HCT116 (cell line): ENCODE data around the gene NRBP1. TPM values are rescaled to one million over a fixed set of nuclear protein-coding genes. Genes with fewer than 3 reads are reported as not detected.

Source experiments
- ATAC-seq: fragments of 200-7000 bp; cut with Tn5 transposase; 2 replicates; pipeline ENCODE4 v1.9.1; 2020; ENCODE audit warnings: mild to moderate bottlenecking, moderate library complexity
- BruUV-seq: library from RNA; stranded (reverse); fragments of 400-500 nt; replicated peaks from 2 replicates; lab custom pipeline; 2021; lab: Mats Ljungman, UMichigan
- CTCF ChIA-PET: fragments of 300-600 bp; sonication (Branson Sonifier 250); formaldehyde crosslinking; loops from one replicate; lab custom pipeline; 2021; ENCODE audit warnings: antibody characterized with exemption; lab: Charles Lee
- POLR2A ChIA-PET: fragments of 300-600, 350-600 bp; sonication (Branson Sonifier 250); formaldehyde crosslinking; loops from one replicate; lab custom pipeline; 2021; ENCODE audit warnings: antibody characterized with exemption; lab: Charles Lee
- RAD21 ChIA-PET, 2 experiments: fragments of 300-600 bp; sonication (Branson Sonifier 250); formaldehyde crosslinking; loops; one replicate each; lab custom pipeline; 2023; ENCODE audit warnings: low total read pairs in 2 of 2; ENCODE audit not compliant: uncharacterized antibody in 2 of 2, unreplicated experiment in 2 of 2, low non-redundant PET in 1 of 2; lab: Charles Lee
- DNase-seq: peaks from one replicate; pipeline ENCODE4 v3.0.0-alpha.2; 2010; ENCODE audit warnings: low read depth, low spot score
- H2AFZ ChIP-seq: fragments of 200-600 bp; shearing (Covaris generic), sonication (generic); 2 replicates; pipeline ENCODE4 v1.6.1; 2017; ENCODE audit warnings: low read depth, mixed run types, mixed read lengths, antibody characterized with exemption, low read length; ENCODE audit not compliant: poor library complexity, severe bottlenecking
- H3K27ac ChIP-seq: 2 replicates; pipeline ENCODE4 v1.5.1; 2012; ENCODE audit warnings: low read depth, low read length
- H3K27me3 ChIP-seq: fragments of 200-600 bp; sonication (generic); 2 replicates; pipeline ENCODE4 v1.6.1; 2016; ENCODE audit warnings: mixed run types, low read length, mixed read lengths; ENCODE audit not compliant: insufficient read depth
- H3K36me3 ChIP-seq, 2 experiments: fragments of 200-500 bp in 1 of 2; fragments of 200-600 bp in 1 of 2; sonication (Bioruptor generic) in 1 of 2; sonication (generic) in 1 of 2; 2 replicates each; pipeline versions ENCODE4 v1.5.1 to v1.6.1; 2014 to 2016; ENCODE audit warnings: low read length in 2 of 2, inconsistent platforms in 1 of 2, mixed read lengths in 1 of 2, mixed run types in 1 of 2; ENCODE audit not compliant: insufficient read depth in 2 of 2, control insufficient read depth in 1 of 2
- H3K4me1 ChIP-seq, 2 experiments: fragments of 200-600 bp in 1 of 2; sonication (generic) in 1 of 2; 2 replicates each; pipeline versions ENCODE4 v1.5.1 to v1.6.1; 2012 to 2017; ENCODE audit warnings: low read length in 2 of 2, inconsistent platforms in 1 of 2, mild to moderate bottlenecking in 1 of 2, mixed read lengths in 1 of 2, mixed run types in 1 of 2, moderate library complexity in 1 of 2; ENCODE audit not compliant: insufficient read depth in 2 of 2, control insufficient read depth in 1 of 2
- H3K4me2 ChIP-seq: fragments of 200-600 bp; sonication (generic); 2 replicates; pipeline ENCODE4 v1.6.1; 2017; ENCODE audit warnings: mixed run types, low read length, mixed read lengths
- H3K4me3 ChIP-seq, 2 experiments: fragments of 200-600 bp in 1 of 2; sonication (generic) in 1 of 2; replicated peaks in 1 of 2; 2 replicates each; pipeline ENCODE4 v1.5.1; 2011 to 2016; ENCODE audit warnings: low read length in 2 of 2, control low read depth in 1 of 2, low read depth in 1 of 2, mild to moderate bottlenecking in 1 of 2, mixed read lengths in 1 of 2, mixed run types in 1 of 2
- H3K79me2 ChIP-seq: fragments of 200-600 bp; sonication (generic); 2 replicates; pipeline ENCODE4 v1.6.1; 2017; ENCODE audit warnings: mild to moderate bottlenecking, mixed run types, low read length, moderate library complexity, mixed read lengths; ENCODE audit not compliant: insufficient read depth
- H3K9ac ChIP-seq: fragments of 200-600 bp; sonication (generic); 2 replicates; pipeline ENCODE4 v1.6.1; 2016; ENCODE audit warnings: low read length, mixed read lengths
- H3K9me2 ChIP-seq: fragments of 200-600 bp; sonication (generic), shearing (Covaris generic); 2 replicates; pipeline ENCODE4 v1.6.1; 2017; ENCODE audit warnings: mixed run types, mild to moderate bottlenecking, moderate library complexity; ENCODE audit not compliant: insufficient read depth
- H3K9me3 ChIP-seq, 2 experiments: fragments of 200-500 bp in 1 of 2; fragments of 200-600 bp in 1 of 2; sonication (Bioruptor generic) in 1 of 2; sonication (generic) in 1 of 2; 2 replicates each; pipeline ENCODE4 v1.6.1; 2014 to 2017; ENCODE audit warnings: low read length in 2 of 2, mixed read lengths in 2 of 2, inconsistent platforms in 1 of 2, low read depth in 1 of 2, mild to moderate bottlenecking in 1 of 2, mixed run types in 1 of 2, moderate library complexity in 1 of 2; ENCODE audit not compliant: control insufficient read depth in 1 of 2, insufficient read depth in 1 of 2
- H4K20me1 ChIP-seq: fragments of 200-600 bp; sonication (generic), shearing (Covaris generic); 2 replicates; pipeline ENCODE4 v1.6.1; 2017; ENCODE audit warnings: mixed run types, mild to moderate bottlenecking, moderate library complexity; ENCODE audit not compliant: insufficient read depth
- EZH2 ChIP-seq: fragments of 200-600 bp; sonication (generic); IDR thresholded peaks from 2 replicates; pipeline ENCODE4 v1.6.1; 2017; ENCODE audit warnings: antibody characterized with exemption, mixed run types
- POLR2A ChIP-seq: IDR thresholded peaks from 2 replicates; pipeline ENCODE4 v1.7.0; 2011; ENCODE audit warnings: borderline replicate concordance; ENCODE audit not compliant: insufficient read depth, insufficient read length; ENCODE audit errors: extremely low read depth
- POLR2AphosphoS5 ChIP-seq: IDR thresholded peaks from 2 replicates; pipeline ENCODE4 v1.6.1; 2011; ENCODE audit warnings: mild to moderate bottlenecking, low read depth, low read length, moderate library complexity
- ZFX ChIP-seq: fragments of 450-650 bp; IDR thresholded peaks from 2 replicates; pipeline ENCODE4 v1.6.1; 2017
- intact Hi-C: fragments of 100-400 bp; cut with micrococcal nuclease; formaldehyde crosslinking; loops from 2 replicates; pipeline ENCODE4 v1.10.0; 2022
- total RNA-seq: library from RNA; stranded (reverse); gene quantifications from one replicate; pipeline ENCODE4 v1.2.1, GENCODE V29; 2021; ENCODE audit not compliant: unreplicated experiment
- TF ChIP-seq, protein P1 (sequence below): IDR thresholded peaks from 2 replicates; pipeline ENCODE4 v1.6.1; 2012; ENCODE audit warnings: low read depth

NRBP1 gene
- total RNA-seq, 1 experiment from 2014 or later: 79.1 TPM

GRCh38 chr2:27379383-27379835 is 49.0 kb upstream of the NRBP1 start:
- Histone ChIP-seq H3K27me3 (no peaks in the 10 kb centered on the region), H3K9ac (peak overlapping the region; percentile 80), H3K79me2 (peaks cover 23% of the 10 kb centered on the region), H2AFZ (no peak overlapping the region), H3K36me3 (peaks cover 29 to 59% of the 10 kb centered on the region in 2 experiments; a peak in 3 of 4 replicates), H3K4me3 (peak overlapping the region; percentile 72 to 80), H3K4me2 (peak overlapping the region; percentile 99), H4K20me1 (no peaks in the 10 kb centered on the region), H3K9me2 (no peaks in the 10 kb centered on the region), H3K27ac (peak overlapping the region; percentile 67), H3K9me3 (no peaks in the 10 kb centered on the region), H3K4me1 (peaks cover 3 to 27% of the 10 kb centered on the region in 2 experiments; a peak in 3 of 4 replicates)
- BruUV-seq: TSS peak; percentile 6
- DNase-seq (no peak), ATAC-seq (no peak)
- ChIA-PET POLR2A (interaction anchor here (1.0 to 1.7 kb wide), 3 partner anchors 8 to 13 kb away, joined by 3 to 6 read pairs (median 5); partner anchors contain the start of genes EIF2B4 and SNX17), CTCF (interaction anchor here (1.0 to 2.0 kb wide), 3 partner anchors 8 to 77 kb away, joined by 3 to 6 read pairs (median 5); partner anchors contain the start of gene EIF2B4), RAD21 (no interaction called here)
- intact Hi-C loops: no loop called here
- TF ChIP-seq POLR2AphosphoS5: no peak; the same call in 1 of the 2 replicates

- peak overlapping the region; percentile 80 for H3K9ac ChIP-seq
- TSS peak; percentile 25 for BruUV-seq
- RAD21 ChIA-PET: no interaction called here
- CTCF ChIA-PET: interaction anchor here (1.0 to 2.2 kb wide), 4 partner anchors 9 to 303 kb away, joined by 3 to 7 read pairs (median 6); partner anchors contain the start of gene EIF2B4
- H2AFZ ChIP-seq: no peak overlapping the region
- H3K9me2 ChIP-seq: no peaks in the 10 kb centered on the region
- intact Hi-C loops: loop anchor here (1.0 kb wide), 1 partner anchor 10 kb away; the partner anchor contains the start of genes EIF2B4 and SNX17
- peaks cover 3 to 27% of the 10 kb centered on the region in 2 experiments; a peak in 3 of 4 replicates for H3K4me1 ChIP-seq
- H3K4me2 ChIP-seq: peak overlapping the region; percentile 99
- TF ChIP-seq, protein P1, sequence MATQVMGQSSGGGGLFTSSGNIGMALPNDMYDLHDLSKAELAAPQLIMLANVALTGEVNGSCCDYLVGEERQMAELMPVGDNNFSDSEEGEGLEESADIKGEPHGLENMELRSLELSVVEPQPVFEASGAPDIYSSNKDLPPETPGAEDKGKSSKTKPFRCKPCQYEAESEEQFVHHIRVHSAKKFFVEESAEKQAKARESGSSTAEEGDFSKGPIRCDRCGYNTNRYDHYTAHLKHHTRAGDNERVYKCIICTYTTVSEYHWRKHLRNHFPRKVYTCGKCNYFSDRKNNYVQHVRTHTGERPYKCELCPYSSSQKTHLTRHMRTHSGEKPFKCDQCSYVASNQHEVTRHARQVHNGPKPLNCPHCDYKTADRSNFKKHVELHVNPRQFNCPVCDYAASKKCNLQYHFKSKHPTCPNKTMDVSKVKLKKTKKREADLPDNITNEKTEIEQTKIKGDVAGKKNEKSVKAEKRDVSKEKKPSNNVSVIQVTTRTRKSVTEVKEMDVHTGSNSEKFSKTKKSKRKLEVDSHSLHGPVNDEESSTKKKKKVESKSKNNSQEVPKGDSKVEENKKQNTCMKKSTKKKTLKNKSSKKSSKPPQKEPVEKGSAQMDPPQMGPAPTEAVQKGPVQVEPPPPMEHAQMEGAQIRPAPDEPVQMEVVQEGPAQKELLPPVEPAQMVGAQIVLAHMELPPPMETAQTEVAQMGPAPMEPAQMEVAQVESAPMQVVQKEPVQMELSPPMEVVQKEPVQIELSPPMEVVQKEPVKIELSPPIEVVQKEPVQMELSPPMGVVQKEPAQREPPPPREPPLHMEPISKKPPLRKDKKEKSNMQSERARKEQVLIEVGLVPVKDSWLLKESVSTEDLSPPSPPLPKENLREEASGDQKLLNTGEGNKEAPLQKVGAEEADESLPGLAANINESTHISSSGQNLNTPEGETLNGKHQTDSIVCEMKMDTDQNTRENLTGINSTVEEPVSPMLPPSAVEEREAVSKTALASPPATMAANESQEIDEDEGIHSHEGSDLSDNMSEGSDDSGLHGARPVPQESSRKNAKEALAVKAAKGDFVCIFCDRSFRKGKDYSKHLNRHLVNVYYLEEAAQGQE: no peak
- TF ChIP-seq ZFX: peak; percentile 59
- peak; percentile 33 for TF ChIP-seq POLR2A
- TF ChIP-seq POLR2AphosphoS5: peak; percentile 56; the same call in 1 of the 2 replicates
- no peak for TF ChIP-seq EZH2
- POLR2A ChIA-PET: interaction anchor here (1.0 to 1.7 kb wide), 3 partner anchors 9 to 14 kb away, joined by 3 to 6 read pairs (median 5); partner anchors contain the start of genes EIF2B4 and SNX17
- no peaks in the 10 kb centered on the region for H4K20me1 ChIP-seq
- H3K36me3 ChIP-seq: peaks cover 31 to 59% of the 10 kb centered on the region in 2 experiments; a peak in 3 of 4 replicates
- ATAC-seq (peak; percentile 63), DNase-seq (no peak)
- H3K4me3 ChIP-seq: peak overlapping the region; percentile 72 to 80
- peaks cover 24% of the 10 kb centered on the region for H3K79me2 ChIP-seq
- peak overlapping the region; percentile 67 for H3K27ac ChIP-seq
- H3K9me3 ChIP-seq: no peaks in the 10 kb centered on the region
- no peaks in the 10 kb centered on the region for H3K27me3 ChIP-seq
Observed at GRCh38 chr2:27379836-27380625, 48.4 kb upstream of the NRBP1 start.
